HG02981 (cell line): ENCODE measurements around the gene LRRC73.

Source experiments
- ATAC-seq: cut with Tn5 transposase; IDR thresholded peaks from one replicate; pipeline ENCODE4 v1.9.1; 2021; ENCODE audit warnings: mild to moderate bottlenecking, moderate library complexity; ENCODE audit not compliant: unreplicated experiment

LRRC73 gene

GRCh38 chr6:43493833-43494232, 16.3 kb downstream of the LRRC73 start:
- ATAC-seq: no peak

- no peak for ATAC-seq
Observed at GRCh38 chr6:43493230-43493629, 16.9 kb downstream of the LRRC73 start.

- no peak for ATAC-seq
Observed at GRCh38 chr6:43492673-43493072, 17.5 kb downstream of the LRRC73 start.

- ATAC-seq: no peak
Observed at GRCh38 chr6:43491750-43492661, 18.1 kb downstream of the LRRC73 start.

- ATAC-seq: no peak
Observed at GRCh38 chr6:43490523-43490939, 19.6 kb downstream of the LRRC73 start.

- ATAC-seq: no peak
Observed at GRCh38 chr6:43489277-43490072, 20.7 kb downstream of the LRRC73 start.

GRCh38 chr6:43488667-43489276, 21.4 kb downstream of the LRRC73 start:
- no peak for ATAC-seq

- no peak for ATAC-seq
Observed at GRCh38 chr6:43481591-43482236, 28.4 kb downstream of the LRRC73 start.

- no peak for ATAC-seq
Observed at GRCh38 chr6:43481075-43481474, 29.1 kb downstream of the LRRC73 start.

- no peak for ATAC-seq
Observed at GRCh38 chr6:43478008-43478372, 32.2 kb downstream of the LRRC73 start.

- peak; percentile 94 for ATAC-seq
Observed at GRCh38 chr6:43477235-43478007, 32.7 kb downstream of the LRRC73 start, which contains the start of gene TJAP1. Gene TJAP1 (plus strand): TSS chr6:43477570. CDS start chr6:43499002, 21,432 bp downstream.

- ATAC-seq: no peak
Observed at GRCh38 chr6:43476746-43477145, 33.4 kb downstream of the LRRC73 start.

GRCh38 chr6:43475516-43475915, 34.6 kb downstream of the LRRC73 start:
- no peak for ATAC-seq

GRCh38 chr6:43472515-43472914, 37.6 kb downstream of the LRRC73 start:
- ATAC-seq: no peak

- no peak for ATAC-seq
Observed at GRCh38 chr6:43471399-43471798, 38.7 kb downstream of the LRRC73 start.

GRCh38 chr6:43469947-43470346, 40.2 kb downstream of the LRRC73 start:
- ATAC-seq: no peak

GRCh38 chr6:43468748-43469681, 41.1 kb downstream of the LRRC73 start:
- no peak for ATAC-seq

GRCh38 chr6:43468240-43468639, 41.9 kb downstream of the LRRC73 start:
- no peak for ATAC-seq

- ATAC-seq: no peak
Observed at GRCh38 chr6:43467752-43468151, 42.4 kb downstream of the LRRC73 start.
